ENCODE results near the gene CHPF.

Gene CHPF

DNA sequence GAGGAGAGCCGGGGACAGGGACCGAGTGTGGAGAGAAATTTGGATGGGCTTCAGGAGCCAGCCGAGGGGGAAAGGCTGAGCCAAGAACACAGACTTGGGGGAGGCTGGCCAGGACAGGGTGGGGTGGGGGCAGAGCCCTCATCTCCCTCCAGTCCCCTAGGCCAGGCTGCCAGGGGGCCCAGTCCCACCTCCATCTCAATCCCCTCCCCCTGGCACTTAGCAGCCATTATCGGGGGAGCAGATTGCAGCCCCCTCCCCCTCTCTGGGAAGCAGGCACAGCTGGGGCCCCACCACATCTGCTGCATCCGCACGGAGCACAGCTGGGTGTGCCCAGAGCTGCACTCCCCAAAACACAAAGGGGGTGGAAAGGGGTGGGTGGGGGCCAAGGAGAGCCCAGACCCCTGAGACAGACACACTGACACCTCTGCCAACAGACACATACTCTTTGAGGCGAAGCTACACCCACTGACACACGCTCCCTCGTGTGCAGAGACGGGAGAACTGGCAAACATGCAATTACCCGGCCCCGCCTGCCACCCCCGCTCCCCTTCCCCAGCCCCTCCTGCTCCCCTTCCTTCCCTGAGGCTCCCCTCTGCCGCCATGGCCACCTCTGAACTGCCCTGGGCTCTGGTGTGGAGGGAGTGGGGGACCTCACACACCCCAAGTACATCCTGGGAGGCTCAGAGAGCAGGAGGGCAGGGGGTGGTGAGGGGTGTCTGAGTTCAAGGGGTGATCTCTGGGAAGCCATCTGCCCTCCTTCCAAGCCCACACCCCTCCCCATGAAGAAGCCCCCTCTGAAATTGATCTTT is 34.4 kb downstream of the CHPF start:
- H3K27me3 ChIP-seq (replicated peaks; ENCODE audit: control insufficient read depth, insufficient read depth, low read length) = peaks cover 2% of the 10 kb centered on the region; the same call in 1 of the 2 replicates
- TF ChIP-seq, protein P1, sequence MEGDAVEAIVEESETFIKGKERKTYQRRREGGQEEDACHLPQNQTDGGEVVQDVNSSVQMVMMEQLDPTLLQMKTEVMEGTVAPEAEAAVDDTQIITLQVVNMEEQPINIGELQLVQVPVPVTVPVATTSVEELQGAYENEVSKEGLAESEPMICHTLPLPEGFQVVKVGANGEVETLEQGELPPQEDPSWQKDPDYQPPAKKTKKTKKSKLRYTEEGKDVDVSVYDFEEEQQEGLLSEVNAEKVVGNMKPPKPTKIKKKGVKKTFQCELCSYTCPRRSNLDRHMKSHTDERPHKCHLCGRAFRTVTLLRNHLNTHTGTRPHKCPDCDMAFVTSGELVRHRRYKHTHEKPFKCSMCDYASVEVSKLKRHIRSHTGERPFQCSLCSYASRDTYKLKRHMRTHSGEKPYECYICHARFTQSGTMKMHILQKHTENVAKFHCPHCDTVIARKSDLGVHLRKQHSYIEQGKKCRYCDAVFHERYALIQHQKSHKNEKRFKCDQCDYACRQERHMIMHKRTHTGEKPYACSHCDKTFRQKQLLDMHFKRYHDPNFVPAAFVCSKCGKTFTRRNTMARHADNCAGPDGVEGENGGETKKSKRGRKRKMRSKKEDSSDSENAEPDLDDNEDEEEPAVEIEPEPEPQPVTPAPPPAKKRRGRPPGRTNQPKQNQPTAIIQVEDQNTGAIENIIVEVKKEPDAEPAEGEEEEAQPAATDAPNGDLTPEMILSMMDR (IDR thresholded peaks at IDR 0.05; ENCODE audit: insufficient read depth, low read length, poor library complexity, severe bottlenecking) = no peak
- peaks cover 17% of the 10 kb centered on the region for H3K36me3 ChIP-seq (ENCODE audit: control insufficient read depth, insufficient read depth, low read length)
- no peak for DNase-seq (ENCODE audit: extremely low read depth, insufficient read length)
- H3K4me3 ChIP-seq (replicated peaks; ENCODE audit: low read depth, low read length) = no peak overlapping the region

DNA sequence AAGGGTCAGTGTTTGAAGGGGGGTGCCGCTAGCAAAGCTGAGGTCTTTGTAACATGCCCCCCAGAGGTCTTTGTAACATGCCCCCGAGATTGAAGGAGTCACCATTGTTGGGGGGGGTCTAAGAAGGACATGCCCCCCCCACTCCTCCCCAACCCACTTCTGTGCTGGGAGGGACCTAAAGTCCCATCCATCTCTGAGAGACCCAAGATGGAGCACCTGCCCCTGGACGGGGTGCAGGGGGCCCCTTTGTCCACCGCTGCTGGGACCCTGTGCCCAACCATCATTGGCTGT is 35.2 kb downstream of the CHPF start:
- peaks cover 2% of the 10 kb centered on the region; the same call in 1 of the 2 replicates for H3K27me3 ChIP-seq (replicated peaks; ENCODE audit: control insufficient read depth, insufficient read depth, low read length)
- DNase-seq (ENCODE audit: extremely low read depth, insufficient read length) = no peak
- TF ChIP-seq, protein P1 (IDR thresholded peaks at IDR 0.05; ENCODE audit: insufficient read depth, low read length, poor library complexity, severe bottlenecking) = no peak

DNA sequence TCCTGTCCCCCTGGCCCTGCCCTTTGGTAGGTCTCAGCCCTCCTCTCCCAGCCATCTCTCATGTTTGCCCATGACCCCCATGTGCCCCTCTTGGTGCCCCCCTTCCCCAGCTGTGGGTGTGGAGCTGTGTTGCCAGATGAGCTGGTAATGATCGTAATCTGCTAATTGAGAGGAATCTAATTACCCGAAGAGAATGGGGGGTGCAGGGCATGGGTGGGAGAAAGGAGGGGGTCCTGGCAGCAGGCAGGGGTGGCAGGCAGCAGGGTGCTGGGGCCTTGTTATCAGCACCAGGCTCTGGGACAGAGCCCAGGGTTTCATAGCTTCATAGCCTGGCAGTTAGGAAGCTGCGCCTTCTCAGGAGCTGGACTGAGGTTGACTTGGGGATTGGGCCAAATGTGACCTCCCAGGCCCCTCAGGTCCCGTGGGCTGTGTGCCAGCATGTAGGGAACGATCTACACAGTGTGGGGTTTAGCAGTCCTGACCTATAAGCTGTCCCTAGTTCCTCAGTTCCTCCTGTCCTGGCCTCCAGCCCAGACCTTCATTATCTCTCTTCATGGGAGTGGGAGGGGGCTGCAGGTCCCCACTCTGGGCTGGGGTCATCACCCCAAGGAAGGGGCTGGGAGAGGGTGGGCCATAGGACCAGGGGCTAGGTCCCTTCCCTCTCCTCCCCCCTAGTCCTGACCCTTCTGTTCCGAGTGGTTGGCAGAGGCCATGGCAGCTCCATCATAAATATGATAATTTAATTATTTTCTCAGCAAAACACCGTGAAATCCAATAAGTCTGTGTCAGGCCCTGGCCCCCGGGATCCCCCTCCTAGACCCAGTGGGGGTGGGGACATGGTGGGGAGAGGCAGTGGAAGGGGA is 35.8 kb downstream of the CHPF start:
- Histone ChIP-seq H3K27me3 (replicated peaks; ENCODE audit: control insufficient read depth, insufficient read depth, low read length) (peaks cover 2% of the 10 kb centered on the region; the same call in 1 of the 2 replicates), H3K36me3 (ENCODE audit: control insufficient read depth, insufficient read depth, low read length) (peaks cover 22% of the 10 kb centered on the region), H3K4me3 (replicated peaks; ENCODE audit: low read depth, low read length) (no peak overlapping the region)
- TF ChIP-seq, protein P1 (IDR thresholded peaks at IDR 0.05; ENCODE audit: insufficient read depth, low read length, poor library complexity, severe bottlenecking) = no peak
- no peak for DNase-seq (ENCODE audit: extremely low read depth, insufficient read length)

More for the DNA sequence above, 35.2 kb downstream of the CHPF start:
- Histone ChIP-seq H3K36me3 (ENCODE audit: control insufficient read depth, insufficient read depth, low read length) (peaks cover 22% of the 10 kb centered on the region), H3K4me3 (replicated peaks; ENCODE audit: low read depth, low read length) (no peak overlapping the region)

DNA sequence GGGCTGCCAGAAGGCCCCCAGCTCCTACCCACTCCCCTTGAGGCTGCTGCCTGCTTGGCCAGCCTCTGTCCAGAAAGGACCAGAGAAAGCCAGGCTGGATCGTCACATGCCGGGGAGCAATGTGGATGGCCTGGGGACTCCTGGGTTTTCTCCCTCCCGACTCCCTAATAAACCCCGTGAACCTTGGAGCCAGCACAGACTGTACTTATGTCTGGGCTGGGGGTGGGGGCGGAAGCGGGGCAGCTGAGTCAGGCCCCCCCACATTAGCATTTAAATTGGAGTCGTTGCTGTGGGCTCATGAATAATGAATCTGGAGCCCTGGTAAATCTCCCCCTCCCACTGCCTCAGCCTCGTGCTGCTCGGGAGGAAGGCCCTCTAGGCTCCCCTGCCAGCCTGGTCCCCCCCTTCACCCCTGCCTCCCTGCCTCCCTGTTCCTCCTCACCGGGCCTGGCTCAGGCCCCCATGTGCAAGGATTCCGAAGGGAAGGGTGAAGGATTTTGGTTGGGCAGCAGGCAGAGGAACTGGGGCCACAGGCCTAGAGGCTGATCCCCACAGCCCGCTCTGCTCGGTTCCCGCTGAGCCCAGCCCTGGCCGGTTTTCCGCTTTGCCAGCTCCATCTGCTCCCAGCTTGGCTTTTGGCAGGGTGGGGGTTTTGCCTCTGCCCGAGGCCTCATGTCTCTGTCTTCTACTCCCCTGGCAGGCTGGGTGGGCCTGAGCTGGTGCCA is 36.6 kb downstream of the CHPF start:
- no peak for DNase-seq (ENCODE audit: extremely low read depth, insufficient read length)
- peaks cover 2% of the 10 kb centered on the region; the same call in 1 of the 2 replicates for H3K27me3 ChIP-seq (replicated peaks; ENCODE audit: control insufficient read depth, insufficient read depth, low read length)
- no peak overlapping the region for H3K4me3 ChIP-seq (replicated peaks; ENCODE audit: low read depth, low read length)
- H3K36me3 ChIP-seq (ENCODE audit: control insufficient read depth, insufficient read depth, low read length) = peaks cover 22% of the 10 kb centered on the region
- TF ChIP-seq, protein P1 (IDR thresholded peaks at IDR 0.05; ENCODE audit: insufficient read depth, low read length, poor library complexity, severe bottlenecking) = no peak

DNA sequence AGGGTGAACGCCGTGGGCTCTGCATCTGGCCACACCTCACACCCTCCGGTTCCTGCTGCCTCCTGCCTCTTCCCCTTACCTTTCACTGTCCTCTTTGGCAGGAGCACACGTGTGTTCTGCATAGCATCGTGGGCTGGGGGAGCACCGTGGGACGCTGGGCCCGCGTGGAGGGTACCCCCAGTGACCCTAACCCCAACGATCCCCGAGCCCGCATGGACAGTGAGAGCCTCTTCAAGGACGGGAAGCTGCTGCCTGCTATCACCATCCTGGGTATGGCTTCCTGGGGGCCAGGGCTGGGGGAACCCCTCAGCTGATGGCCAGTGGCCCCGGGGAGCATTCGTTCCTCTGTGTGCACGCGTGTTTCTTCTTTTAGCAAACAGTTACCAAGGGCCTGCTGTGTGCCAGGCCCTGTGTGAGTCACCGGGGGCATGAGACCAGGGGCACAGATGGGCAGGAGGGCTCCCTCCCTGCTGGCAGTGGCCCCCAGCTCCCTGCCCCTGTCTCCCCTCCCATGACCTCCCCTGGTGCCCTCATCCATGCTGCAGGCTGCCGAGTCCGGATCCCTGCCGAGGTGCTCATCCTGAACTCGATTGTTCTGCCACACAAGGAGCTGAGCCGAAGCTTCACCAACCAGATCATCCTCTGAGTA is 37.3 kb downstream of the CHPF start:
- H3K4me3 ChIP-seq (replicated peaks; ENCODE audit: low read depth, low read length) = no peak overlapping the region
- TF ChIP-seq, protein P1 (IDR thresholded peaks at IDR 0.05; ENCODE audit: insufficient read depth, low read length, poor library complexity, severe bottlenecking) = no peak
- DNase-seq (ENCODE audit: extremely low read depth, insufficient read length) = no peak

More for the DNA sequence above, 37.3 kb downstream of the CHPF start:
- Histone ChIP-seq H3K36me3 (ENCODE audit: control insufficient read depth, insufficient read depth, low read length) (peaks cover 25% of the 10 kb centered on the region), H3K27me3 (replicated peaks; ENCODE audit: control insufficient read depth, insufficient read depth, low read length) (no peaks in the 10 kb centered on the region; the same call in 1 of the 2 replicates)
